Adrenal gland (tissue), 12 donors: Measurements from ENCODE around the gene XAGE2. TPM values are rescaled to one million over a fixed set of nuclear protein-coding genes. Genes with fewer than 3 reads are reported as not detected.

Source experiments
- DNase-seq, 7 donors: peaks; one replicate each; pipeline ENCODE4 v3.0.0-alpha.2; 2019 to 2020
- H3K27ac ChIP-seq, 5 donors: fragments of 200-600 bp; sonication (generic) in 4 of 5; 1 replicate in 3 of 5; 2 replicates in 2 of 5; pipeline versions ENCODE4 v1.5.1 to v1.8.0; 2016 to 2020; ENCODE audit warnings: mild to moderate bottlenecking in 1 of 5
- H3K27me3 ChIP-seq: fragments of 200-600 bp; 2 replicates; pipeline ENCODE4 v1.8.0; 2021
- H3K36me3 ChIP-seq, 2 donors: fragments of 200-600 bp; replicated peaks in 1 of 2; 1 replicate in 1 of 2; 2 replicates in 1 of 2; pipeline versions ENCODE4 v1.5.1 to v1.8.0; 2018 to 2022
- H3K4me1 ChIP-seq, 2 donors: fragments of 200-600 bp; replicated peaks in 1 of 2; 1 replicate in 1 of 2; 2 replicates in 1 of 2; pipeline versions ENCODE4 v1.5.1 to v1.8.0; 2018 to 2021
- H3K4me3 ChIP-seq, 4 donors: fragments of 200-600 bp; sonication (generic) in 3 of 4; one replicate each; pipeline ENCODE4 v1.5.1; 2016 to 2018
- H3K9me3 ChIP-seq, 3 donors: fragments of 200-600 bp; sonication (generic) in 1 of 3; replicated peaks in 1 of 3; 1 replicate in 2 of 3; 2 replicates in 1 of 3; pipeline versions ENCODE4 v1.5.1 to v1.8.0; 2016 to 2021
- POLR2A ChIP-seq, 2 donors: fragments of 450-650 bp; IDR thresholded peaks; one replicate each; pipeline ENCODE4 v1.6.1; 2017; ENCODE audit warnings: antibody characterized with exemption in 2 of 2, mild to moderate bottlenecking in 2 of 2, moderate library complexity in 1 of 2
- WGBS, 4 donors: extraction: QIAGEN DNeasy Blood & Tissue Kit in 2 of 4; methylation state at CpG; one replicate each; pipeline versions ENCODE4 v1.1.5 to v1.1.7; 2013 to 2017; 5-methylcytosine and 5-hydroxymethylcytosine counted together
- intact Hi-C, 2 donors: fragments of 100-400 bp; cut with DNase I; formaldehyde crosslinking; loops; one replicate each; pipeline versions ENCODE4 v1.14.1 to v1.15.0; 2022 to 2023
- polyA plus RNA-seq, 3 donors: library from polyadenylated mRNA; stranded (reverse); fragments of 200-250 nt in 2 of 3; fragments of 350-450 nt in 1 of 3; fragmentation: Illumina TruSeq in 1 of 3; extraction: RNeasy Lipid Tissue Mini Kit (QIAGEN cat#74804) in 1 of 3; gene quantifications; one replicate each; pipeline ENCODE4 v1.2.3, GENCODE V29; 2013 to 2014
- total RNA-seq, 9 donors: library from RNA; depleted of rRNA in 4 of 9; stranded (reverse); fragments of >200 nt in 4 of 9; fragments of 120-200 nt in 1 of 9; fragmentation: NEBNext Ultra II Directional in 1 of 9; extraction: Animal tissue kit (Norgen Biotek cat#: 25700) in 1 of 9; gene quantifications; one replicate each; pipeline versions ENCODE4 v1.1.0 to v1.2.4, GENCODE V29; 2013 to 2023
- TF ChIP-seq, protein P1 (sequence below), 6 experiments: fragments of 450-650 bp in 4 of 6; fragments of 200-600 bp in 2 of 6; sonication (generic) in 1 of 6; IDR thresholded peaks; 1 replicate in 5 of 6; 2 replicates in 1 of 6; pipeline versions ENCODE4 v1.5.1 to v1.8.0; 2016 to 2021; ENCODE audit warnings: antibody characterized with exemption in 6 of 6, mild to moderate bottlenecking in 2 of 6, moderate library complexity in 1 of 6
- donor health status: healthy with polysubstance abuse.
- donor health status: Bipolar disorder and iron deficiency.
- donor health status: DM: yes; HTN: yes; CAD: no.
- donor health status: DM: no; HTN: no; CAD: no.
- donor health status: DM: no; HTN: no; CAD: no.
- donor health status: DM: yes; HTN: yes; CAD: no.

Gene XAGE2
- total and polyA plus RNA-seq, 12 donors = not detected

DNA sequence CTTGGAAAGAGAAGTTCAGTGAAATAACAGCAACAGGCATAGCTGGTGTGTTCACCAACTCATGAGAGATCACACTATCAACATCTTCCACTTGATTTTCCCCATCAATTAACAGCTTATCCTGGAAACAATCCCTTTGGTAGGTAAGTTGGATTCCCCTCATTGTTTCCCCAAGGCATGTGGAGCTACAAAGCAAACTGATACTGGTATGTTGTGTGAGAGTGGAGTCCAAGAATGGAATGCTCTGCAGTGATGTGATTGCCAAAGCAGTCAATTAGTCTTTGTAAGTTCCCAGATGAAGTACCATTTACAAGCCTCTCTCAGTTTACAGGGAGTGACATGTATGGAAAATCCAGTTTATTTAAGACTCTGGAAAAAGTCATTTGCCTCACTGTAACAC lies 13.7 kb upstream of the XAGE2 start:
- H3K4me1 ChIP-seq = no peaks in the 10 kb centered on the region
- no peak for DNase-seq
- H3K27ac ChIP-seq = no peak overlapping the region
- no peaks in the 10 kb centered on the region for H3K9me3 ChIP-seq
- no peak overlapping the region for H3K4me3 ChIP-seq
- TF ChIP-seq, protein P1, sequence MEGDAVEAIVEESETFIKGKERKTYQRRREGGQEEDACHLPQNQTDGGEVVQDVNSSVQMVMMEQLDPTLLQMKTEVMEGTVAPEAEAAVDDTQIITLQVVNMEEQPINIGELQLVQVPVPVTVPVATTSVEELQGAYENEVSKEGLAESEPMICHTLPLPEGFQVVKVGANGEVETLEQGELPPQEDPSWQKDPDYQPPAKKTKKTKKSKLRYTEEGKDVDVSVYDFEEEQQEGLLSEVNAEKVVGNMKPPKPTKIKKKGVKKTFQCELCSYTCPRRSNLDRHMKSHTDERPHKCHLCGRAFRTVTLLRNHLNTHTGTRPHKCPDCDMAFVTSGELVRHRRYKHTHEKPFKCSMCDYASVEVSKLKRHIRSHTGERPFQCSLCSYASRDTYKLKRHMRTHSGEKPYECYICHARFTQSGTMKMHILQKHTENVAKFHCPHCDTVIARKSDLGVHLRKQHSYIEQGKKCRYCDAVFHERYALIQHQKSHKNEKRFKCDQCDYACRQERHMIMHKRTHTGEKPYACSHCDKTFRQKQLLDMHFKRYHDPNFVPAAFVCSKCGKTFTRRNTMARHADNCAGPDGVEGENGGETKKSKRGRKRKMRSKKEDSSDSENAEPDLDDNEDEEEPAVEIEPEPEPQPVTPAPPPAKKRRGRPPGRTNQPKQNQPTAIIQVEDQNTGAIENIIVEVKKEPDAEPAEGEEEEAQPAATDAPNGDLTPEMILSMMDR (IDR thresholded peaks at IDR 0.05) = no peak
- TF ChIP-seq POLR2A (IDR thresholded peaks at IDR 0.05) = no peak
- H3K36me3 ChIP-seq = no peaks in the 10 kb centered on the region
- intact Hi-C loops = no loop called here
- peaks cover 25% of the 10 kb centered on the region for H3K27me3 ChIP-seq

DNA sequence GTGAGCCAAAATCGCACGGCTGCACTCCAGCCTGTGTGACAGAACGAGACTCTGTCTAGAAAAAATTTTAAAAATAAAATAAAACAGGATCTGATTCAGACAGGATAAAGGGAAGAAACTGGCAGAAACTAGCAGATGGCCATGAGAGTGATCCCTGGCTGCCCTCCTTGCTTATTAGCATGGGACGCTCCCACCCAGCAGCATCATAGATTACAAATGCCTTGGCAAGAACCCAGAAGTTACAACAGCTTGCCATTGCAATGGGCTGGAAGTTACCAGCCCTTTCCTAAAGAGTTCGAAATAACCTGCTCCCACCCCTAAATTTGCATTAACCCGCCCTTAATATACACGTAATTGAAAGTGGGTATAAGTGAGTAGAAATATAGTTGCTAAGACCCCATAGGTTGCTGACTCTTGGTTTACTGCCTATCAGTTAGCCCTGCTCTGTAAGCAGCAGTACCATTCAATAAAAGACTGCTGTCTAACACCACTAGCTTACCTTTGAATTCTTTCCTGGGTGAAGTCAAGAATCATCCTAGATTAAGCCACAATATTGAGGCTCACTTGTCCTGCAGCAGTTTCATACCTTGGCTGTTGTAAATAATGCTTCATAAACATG lies 9.1 kb upstream of the XAGE2 start:
- intact Hi-C loops = no loop called here
- Histone ChIP-seq H3K27me3 (peaks cover 50% of the 10 kb centered on the region), H3K4me3 (no peak overlapping the region), H3K36me3 (no peaks in the 10 kb centered on the region), H3K4me1 (no peaks in the 10 kb centered on the region), H3K27ac (no peak overlapping the region), H3K9me3 (no peaks in the 10 kb centered on the region)
- TF ChIP-seq POLR2A (IDR thresholded peaks at IDR 0.05) = no peak
- TF ChIP-seq, protein P1 (IDR thresholded peaks at IDR 0.05) = no peak
- WGBS, 4 donors = 49 to 59% (median 55%) methylated on average over 7 of the region's 7 CpGs
- DNase-seq = peak in 3 of 7 donors; percentile 26 to 27 (median 26)

DNA sequence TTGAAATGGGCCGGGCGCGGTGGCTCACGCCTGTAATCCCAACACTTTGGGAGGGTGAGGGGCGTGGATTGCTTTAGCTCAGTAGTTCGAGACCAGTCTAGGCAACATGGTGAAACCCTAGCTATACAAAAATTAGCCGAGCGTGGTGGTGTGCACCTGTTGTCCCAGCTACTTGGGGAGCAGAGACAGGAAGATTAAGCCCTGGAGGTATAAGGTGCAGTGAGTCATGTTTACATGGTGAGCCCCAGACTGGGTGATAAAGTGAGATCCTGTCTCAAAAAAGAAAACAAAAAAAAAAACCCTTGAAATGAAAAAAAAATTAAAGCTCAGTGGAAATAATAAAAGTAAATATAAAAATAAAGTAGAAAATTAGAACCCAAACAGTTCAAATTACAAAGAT lies 6.9 kb upstream of the XAGE2 start:
- TF ChIP-seq POLR2A (IDR thresholded peaks at IDR 0.05) = no peak
- TF ChIP-seq, protein P1 (IDR thresholded peaks at IDR 0.05) = no peak
- no peaks in the 10 kb centered on the region for H3K4me1 ChIP-seq
- peaks cover 66% of the 10 kb centered on the region for H3K27me3 ChIP-seq
- no peaks in the 10 kb centered on the region for H3K9me3 ChIP-seq
- H3K27ac ChIP-seq = no peak overlapping the region
- no peaks in the 10 kb centered on the region for H3K36me3 ChIP-seq
- 81 to 84% (median 82%) methylated on average over 8 of the region's 8 CpGs for whole genome bisulfite sequencing, 4 donors
- H3K4me3 ChIP-seq = no peak overlapping the region
- intact Hi-C loops = no loop called here
- DNase-seq = no peak

DNA sequence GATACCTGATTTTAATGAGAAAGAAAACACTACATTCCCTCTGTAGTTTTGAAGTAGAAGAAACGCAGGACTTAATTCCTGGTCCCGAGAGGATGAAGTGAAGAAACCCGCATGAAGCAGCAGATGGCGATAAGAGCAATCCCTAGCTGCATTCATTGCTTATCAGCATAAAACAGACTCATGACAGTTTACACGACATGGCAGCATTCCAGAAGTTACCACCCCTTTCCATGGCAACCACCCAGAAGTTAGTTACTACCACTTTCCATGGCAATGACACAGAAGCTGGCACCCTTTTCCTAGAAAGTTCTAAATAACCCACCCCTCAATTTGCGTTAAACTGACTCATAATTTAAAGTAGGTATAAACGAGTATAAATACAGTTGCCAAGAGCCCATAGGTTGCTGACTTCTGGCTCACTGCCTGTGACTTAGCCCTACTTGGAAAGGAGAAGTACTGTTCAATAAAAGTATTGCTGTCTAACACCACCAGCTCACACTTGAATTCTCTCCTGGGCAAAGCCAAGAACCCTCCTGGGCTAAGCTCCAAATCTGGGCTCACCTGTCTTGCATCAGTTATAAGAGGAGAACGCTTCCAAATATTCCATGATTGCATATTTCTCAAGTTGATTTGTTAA lies 5.5 kb upstream of the XAGE2 start:
- peaks cover 61% of the 10 kb centered on the region for H3K27me3 ChIP-seq
- TF ChIP-seq, protein P1 (IDR thresholded peaks at IDR 0.05) = no peak
- TF ChIP-seq POLR2A (IDR thresholded peaks at IDR 0.05) = no peak
- no peak for DNase-seq
- WGBS, 4 donors = 14 to 29% (median 24%) methylated on average over 7 to 8 of the region's 8 CpGs
- H3K9me3 ChIP-seq = no peaks in the 10 kb centered on the region
- no peaks in the 10 kb centered on the region for H3K4me1 ChIP-seq
- intact Hi-C loops = no loop called here
- H3K27ac ChIP-seq = no peak overlapping the region
- no peaks in the 10 kb centered on the region for H3K36me3 ChIP-seq
- no peak overlapping the region for H3K4me3 ChIP-seq
